OCI-LY1 (cell line): ENCODE measurements around the gene RBBP6.

ENCODE experiments used
- EZH2 ChIP-seq: fragments of 200-600 bp; sonication (generic), shearing (Covaris generic); IDR thresholded peaks from 2 replicates; pipeline ENCODE4 v1.8.0; 2017; ENCODE audit warnings: borderline replicate concordance, mixed run types, mild to moderate bottlenecking, antibody characterized with exemption, low read length, moderate library complexity, mixed read lengths
- TF ChIP-seq, protein P1 (sequence below): fragments of 200-600 bp; sonication (generic), shearing (Covaris generic); IDR thresholded peaks from 2 replicates; pipeline ENCODE4 v1.5.1; 2017; ENCODE audit warnings: mild to moderate bottlenecking, antibody characterized with exemption, low read length, moderate library complexity, mixed read lengths

DNA sequence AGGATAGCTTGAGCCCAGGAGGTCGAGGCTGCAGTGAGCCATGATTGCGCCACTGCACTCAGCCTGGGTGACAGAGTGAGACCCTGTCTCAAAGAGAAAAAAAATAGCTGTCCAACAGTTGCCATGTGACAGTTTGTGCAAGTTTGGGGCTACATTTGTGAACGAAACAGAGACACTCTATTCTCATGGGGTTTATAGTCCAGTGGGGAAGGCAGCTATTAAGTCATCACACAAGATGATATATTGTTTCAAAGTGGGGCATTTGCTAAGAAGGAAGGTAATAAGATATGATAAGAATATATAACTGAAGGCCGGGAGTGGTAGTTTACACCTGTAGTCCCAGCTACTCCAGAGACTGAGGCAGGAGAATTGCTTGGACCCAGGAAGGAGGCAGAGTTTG is 73.3 kb downstream of the RBBP6 start:
- TF ChIP-seq, protein P1, sequence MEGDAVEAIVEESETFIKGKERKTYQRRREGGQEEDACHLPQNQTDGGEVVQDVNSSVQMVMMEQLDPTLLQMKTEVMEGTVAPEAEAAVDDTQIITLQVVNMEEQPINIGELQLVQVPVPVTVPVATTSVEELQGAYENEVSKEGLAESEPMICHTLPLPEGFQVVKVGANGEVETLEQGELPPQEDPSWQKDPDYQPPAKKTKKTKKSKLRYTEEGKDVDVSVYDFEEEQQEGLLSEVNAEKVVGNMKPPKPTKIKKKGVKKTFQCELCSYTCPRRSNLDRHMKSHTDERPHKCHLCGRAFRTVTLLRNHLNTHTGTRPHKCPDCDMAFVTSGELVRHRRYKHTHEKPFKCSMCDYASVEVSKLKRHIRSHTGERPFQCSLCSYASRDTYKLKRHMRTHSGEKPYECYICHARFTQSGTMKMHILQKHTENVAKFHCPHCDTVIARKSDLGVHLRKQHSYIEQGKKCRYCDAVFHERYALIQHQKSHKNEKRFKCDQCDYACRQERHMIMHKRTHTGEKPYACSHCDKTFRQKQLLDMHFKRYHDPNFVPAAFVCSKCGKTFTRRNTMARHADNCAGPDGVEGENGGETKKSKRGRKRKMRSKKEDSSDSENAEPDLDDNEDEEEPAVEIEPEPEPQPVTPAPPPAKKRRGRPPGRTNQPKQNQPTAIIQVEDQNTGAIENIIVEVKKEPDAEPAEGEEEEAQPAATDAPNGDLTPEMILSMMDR: no peak
- TF ChIP-seq EZH2: no peak
